A204.1 (cell line): ENCODE measurements around the gene GALNT14.

Experiments used
- FAIRE-seq: peaks from 2 replicates; lab custom pipeline; 2012; peaks lifted over from hg19 to GRCh38; lab: Jason Lieb, UNC

Gene GALNT14

GRCh38 chr2:31008561-31009114, 129.6 kb downstream of the GALNT14 start:
- no peak for FAIRE-seq

GRCh38 chr2:31004257-31004656, 134.0 kb downstream of the GALNT14 start:
- no peak for FAIRE-seq

- no peak for FAIRE-seq
Observed at GRCh38 chr2:31003749-31004148, 134.5 kb downstream of the GALNT14 start.

GRCh38 chr2:31002537-31003150, 135.6 kb downstream of the GALNT14 start:
- FAIRE-seq: no peak

- FAIRE-seq: no peak
Observed at GRCh38 chr2:31000970-31001369, 137.3 kb downstream of the GALNT14 start.

GRCh38 chr2:30998672-30999071, 139.6 kb downstream of the GALNT14 start:
- no peak for FAIRE-seq

- FAIRE-seq: no peak
Observed at GRCh38 chr2:30997979-30998378, 140.3 kb downstream of the GALNT14 start.

GRCh38 chr2:30994227-30995056, 143.8 kb downstream of the GALNT14 start:
- FAIRE-seq: no peak

GRCh38 chr2:30992781-30993180, 145.5 kb downstream of the GALNT14 start:
- no peak for FAIRE-seq

GRCh38 chr2:30990671-30991070, 147.6 kb downstream of the GALNT14 start:
- no peak for FAIRE-seq

- FAIRE-seq: no peak
Observed at GRCh38 chr2:30990176-30990575, 148.1 kb downstream of the GALNT14 start.

GRCh38 chr2:30989746-30990145, 148.5 kb downstream of the GALNT14 start:
- FAIRE-seq: no peak

- FAIRE-seq: no peak
Observed at GRCh38 chr2:30987566-30987965, 150.7 kb downstream of the GALNT14 start.

- no peak for FAIRE-seq
Observed at GRCh38 chr2:30986231-30986580, 152.0 kb downstream of the GALNT14 start.

GRCh38 chr2:30985493-30986230, 152.6 kb downstream of the GALNT14 start:
- no peak for FAIRE-seq

- no peak for FAIRE-seq
Observed at GRCh38 chr2:30984148-30984547, 154.1 kb downstream of the GALNT14 start.

- FAIRE-seq: no peak
Observed at GRCh38 chr2:30981510-30981909, 156.7 kb downstream of the GALNT14 start.

- FAIRE-seq: no peak
Observed at GRCh38 chr2:30981096-30981495, 157.1 kb downstream of the GALNT14 start.

- FAIRE-seq: no peak
Observed at GRCh38 chr2:30979822-30980245, 158.4 kb downstream of the GALNT14 start.

GRCh38 chr2:30978854-30979253, 159.4 kb downstream of the GALNT14 start:
- no peak for FAIRE-seq

- FAIRE-seq: no peak
Observed at GRCh38 chr2:30978044-30978443, 160.2 kb downstream of the GALNT14 start.

- no peak for FAIRE-seq
Observed at GRCh38 chr2:30975156-30975555, 163.1 kb downstream of the GALNT14 start.

GRCh38 chr2:30974554-30974953, 163.7 kb downstream of the GALNT14 start:
- no peak for FAIRE-seq
